ENCODE measurements around the gene SOCS2. TPM values are rescaled to one million over a fixed set of nuclear protein-coding genes. Genes with fewer than 3 reads are reported as not detected.

The SOCS2 gene
- total and polyA plus RNA-seq, 7 donors, result 17.5 to 118 (median 75.2) TPM

- intact Hi-C loops (cut with DNase I), result no loop called here
Measured at GRCh38 chr12:93540466-93540865, 32.0 kb upstream of the SOCS2 start.

DNA sequence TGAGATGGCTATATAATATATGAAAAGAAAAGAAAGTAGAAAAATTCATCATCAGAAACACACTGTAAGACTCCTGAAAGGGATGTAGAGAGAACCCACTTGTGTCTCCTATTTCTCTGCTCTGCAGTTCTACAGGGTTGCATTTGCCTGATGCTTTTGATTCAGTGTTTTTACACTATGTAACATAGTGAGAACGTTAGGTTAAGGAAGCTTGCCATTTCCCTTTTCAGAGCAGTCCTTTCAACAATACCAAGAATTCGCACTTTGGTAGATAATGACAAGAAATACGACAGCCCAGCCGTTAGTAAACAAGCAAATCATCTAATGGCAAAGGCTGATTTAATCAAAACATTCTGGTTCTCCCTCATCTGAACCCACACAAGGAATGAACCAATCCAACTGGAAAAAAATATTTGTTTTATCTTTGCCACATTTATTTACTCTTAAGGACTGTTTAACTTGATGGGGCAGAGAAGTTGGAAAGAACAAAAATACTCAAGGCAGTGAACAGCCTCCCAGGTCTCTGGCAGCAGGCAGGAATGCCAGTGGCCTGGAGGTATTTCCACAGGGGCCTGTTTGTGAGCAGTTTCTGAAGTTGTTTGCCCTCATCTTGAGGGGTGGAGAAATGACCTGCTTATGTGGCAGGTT is 30.8 kb upstream of the SOCS2 start:
- TF ChIP-seq POLR2AphosphoS5 (IDR thresholded peaks at IDR 0.05) (no peak), POLR2A (IDR thresholded peaks at IDR 0.05) (no peak), EP300 (IDR thresholded peaks at IDR 0.05) (no peak)
- TF ChIP-seq, protein P1, sequence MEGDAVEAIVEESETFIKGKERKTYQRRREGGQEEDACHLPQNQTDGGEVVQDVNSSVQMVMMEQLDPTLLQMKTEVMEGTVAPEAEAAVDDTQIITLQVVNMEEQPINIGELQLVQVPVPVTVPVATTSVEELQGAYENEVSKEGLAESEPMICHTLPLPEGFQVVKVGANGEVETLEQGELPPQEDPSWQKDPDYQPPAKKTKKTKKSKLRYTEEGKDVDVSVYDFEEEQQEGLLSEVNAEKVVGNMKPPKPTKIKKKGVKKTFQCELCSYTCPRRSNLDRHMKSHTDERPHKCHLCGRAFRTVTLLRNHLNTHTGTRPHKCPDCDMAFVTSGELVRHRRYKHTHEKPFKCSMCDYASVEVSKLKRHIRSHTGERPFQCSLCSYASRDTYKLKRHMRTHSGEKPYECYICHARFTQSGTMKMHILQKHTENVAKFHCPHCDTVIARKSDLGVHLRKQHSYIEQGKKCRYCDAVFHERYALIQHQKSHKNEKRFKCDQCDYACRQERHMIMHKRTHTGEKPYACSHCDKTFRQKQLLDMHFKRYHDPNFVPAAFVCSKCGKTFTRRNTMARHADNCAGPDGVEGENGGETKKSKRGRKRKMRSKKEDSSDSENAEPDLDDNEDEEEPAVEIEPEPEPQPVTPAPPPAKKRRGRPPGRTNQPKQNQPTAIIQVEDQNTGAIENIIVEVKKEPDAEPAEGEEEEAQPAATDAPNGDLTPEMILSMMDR (IDR thresholded peaks at IDR 0.05), result no peak
- 30 to 43% methylated on average over 4 of the region's 4 CpGs for WGBS, 2 donors
- no peak overlapping the region for H3K27ac ChIP-seq
- intact Hi-C loops (cut with DNase I), result no loop called here
- peaks cover 0 to 32% (median 4%) of the 10 kb centered on the region in 4 donors for H3K36me3 ChIP-seq
- no peaks in the 10 kb centered on the region for H3K4me1 ChIP-seq
- no peak for DNase-seq
- no peaks in the 10 kb centered on the region for H3K27me3 ChIP-seq
- H3K4me3 ChIP-seq, result no peak overlapping the region
- H3K9me3 ChIP-seq, result no peaks in the 10 kb centered on the region

More at GRCh38 chr12:93540466-93540865, 32.0 kb upstream of the SOCS2 start:
- DNase-seq, result no peak
- Histone ChIP-seq H3K27ac (no peak overlapping the region), H3K27me3 (no peaks in the 10 kb centered on the region), H3K9me3 (no peaks in the 10 kb centered on the region), H3K4me3 (no peak overlapping the region), H3K36me3 (peaks cover 0 to 32% (median 4%) of the 10 kb centered on the region in 4 donors), H3K4me1 (no peaks in the 10 kb centered on the region)
- WGBS, 2 donors, result 83 to 89% methylated on average over 1 of the region's 1 CpG
- no peak for TF ChIP-seq EP300 (IDR thresholded peaks at IDR 0.05)
- TF ChIP-seq POLR2A (IDR thresholded peaks at IDR 0.05), result no peak
- TF ChIP-seq POLR2AphosphoS5 (IDR thresholded peaks at IDR 0.05), result no peak
- TF ChIP-seq, protein P1 (IDR thresholded peaks at IDR 0.05), result no peak

DNA sequence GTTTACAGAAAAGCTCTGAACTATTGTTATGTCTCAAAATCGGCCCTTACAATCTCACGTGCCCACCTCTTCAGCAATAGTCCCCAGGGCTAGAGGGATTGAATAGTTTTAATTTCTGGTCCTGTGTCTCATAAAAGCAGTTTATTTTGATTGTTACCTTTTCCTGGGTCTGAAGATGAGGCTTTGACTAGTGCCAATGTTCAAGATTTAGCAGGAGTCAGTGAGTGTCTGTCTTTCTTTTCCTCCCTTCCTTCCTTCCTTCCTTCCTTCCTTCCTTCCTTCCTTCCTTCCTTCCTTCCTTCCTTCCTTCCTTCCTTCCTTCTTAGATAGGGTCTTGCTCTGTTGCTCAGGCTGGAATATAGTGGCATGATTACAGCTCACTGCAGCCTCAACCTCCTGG is 24.7 kb upstream of the SOCS2 start:
- DNase-seq, result no peak
- TF ChIP-seq, protein P1 (IDR thresholded peaks at IDR 0.05), result no peak
- TF ChIP-seq EP300 (IDR thresholded peaks at IDR 0.05), result no peak
- no peak for TF ChIP-seq POLR2AphosphoS5 (IDR thresholded peaks at IDR 0.05)
- TF ChIP-seq POLR2A (IDR thresholded peaks at IDR 0.05), result no peak
- Histone ChIP-seq H3K27ac (no peak overlapping the region), H3K9me3 (no peaks in the 10 kb centered on the region), H3K4me3 (no peak overlapping the region), H3K4me1 (no peaks in the 10 kb centered on the region), H3K27me3 (no peaks in the 10 kb centered on the region), H3K36me3 (peaks cover 0 to 24% (median 4%) of the 10 kb centered on the region in 4 donors)
- intact Hi-C loops (cut with DNase I), result no loop called here
- 90 to 95% methylated on average over 2 of the region's 2 CpGs for WGBS, 2 donors

GRCh38 chr12:93549174-93549573 is 23.3 kb upstream of the SOCS2 start:
- H3K27ac ChIP-seq, result no peak overlapping the region
- DNase-seq, result no peak
- H3K4me1 ChIP-seq, result no peaks in the 10 kb centered on the region
- no peaks in the 10 kb centered on the region for H3K9me3 ChIP-seq
- peaks cover 0 to 12% (median 4%) of the 10 kb centered on the region in 4 donors for H3K36me3 ChIP-seq
- H3K4me3 ChIP-seq, result no peak overlapping the region
- 81 to 84% methylated on average over 6 of the region's 6 CpGs for WGBS, 2 donors
- H3K27me3 ChIP-seq, result no peaks in the 10 kb centered on the region
- TF ChIP-seq POLR2A (IDR thresholded peaks at IDR 0.05), result no peak
- no peak for TF ChIP-seq EP300 (IDR thresholded peaks at IDR 0.05)
- TF ChIP-seq POLR2AphosphoS5 (IDR thresholded peaks at IDR 0.05), result no peak
- TF ChIP-seq, protein P1 (IDR thresholded peaks at IDR 0.05), result no peak
- intact Hi-C loops (cut with DNase I), result no loop called here
